GM23338 (cell line): ENCODE measurements around the gene C1orf210. TPM values are rescaled to one million over a fixed set of nuclear protein-coding genes. Genes with fewer than 3 reads are reported as not detected.

Source experiments
- ATAC-seq: fragments of 200-7000 bp; cut with Tn5 transposase; 3 replicates; pipeline ENCODE4 v1.9.1; 2020
- DNase-seq: peaks from one replicate; pipeline ENCODE4 v3.0.0-alpha.2; 2015; ENCODE audit warnings: low spot score
- H2AFZ ChIP-seq: fragments of 200-600 bp; sonication (generic); 2 replicates; pipeline ENCODE4 v1.8.0; 2016; ENCODE audit warnings: antibody characterized with exemption, mild to moderate bottlenecking, moderate library complexity
- H3F3A ChIP-seq: fragments of 200-600 bp; sonication (generic); replicated peaks from 2 replicates; pipeline ENCODE4 v1.8.0; 2017; ENCODE audit warnings: antibody characterized with exemption, mixed run types, low read depth
- H3K27ac ChIP-seq: fragments of 200-600 bp; sonication (generic); 2 replicates; pipeline ENCODE4 v1.6.1; 2016; ENCODE audit warnings: low read depth
- H3K27me3 ChIP-seq: fragments of 200-600 bp; sonication (generic); 2 replicates; pipeline ENCODE4 v1.8.0; 2016; ENCODE audit warnings: mild to moderate bottlenecking, mixed run types, moderate library complexity; ENCODE audit not compliant: insufficient read depth
- H3K36me3 ChIP-seq: fragments of 200-600 bp; sonication (generic); 2 replicates; pipeline ENCODE4 v1.8.0; 2016; ENCODE audit warnings: mild to moderate bottlenecking; ENCODE audit not compliant: insufficient read depth
- H3K4me1 ChIP-seq: fragments of 200-600 bp; sonication (generic); 2 replicates; pipeline ENCODE4 v1.8.0; 2016; ENCODE audit warnings: mild to moderate bottlenecking, moderate library complexity; ENCODE audit not compliant: insufficient read depth
- H3K4me2 ChIP-seq: fragments of 200-600 bp; sonication (generic); 2 replicates; pipeline ENCODE4 v1.7.1; 2017; ENCODE audit warnings: mixed run types
- H3K4me3 ChIP-seq: fragments of 200-600 bp; sonication (generic); 2 replicates; pipeline ENCODE4 v1.6.1; 2016; ENCODE audit warnings: mixed run types
- H3K79me2 ChIP-seq: fragments of 200-600 bp; sonication (generic); replicated peaks from 2 replicates; pipeline ENCODE4 v1.8.0; 2017; ENCODE audit warnings: mild to moderate bottlenecking; ENCODE audit not compliant: insufficient read depth
- H3K9me2 ChIP-seq: fragments of 200-600 bp; sonication (generic); 2 replicates; pipeline ENCODE4 v1.8.0; 2017; ENCODE audit not compliant: insufficient read depth
- H4K20me1 ChIP-seq: fragments of 200-600 bp; sonication (generic); replicated peaks from 2 replicates; pipeline ENCODE4 v1.8.0; 2017; ENCODE audit warnings: mild to moderate bottlenecking; ENCODE audit not compliant: insufficient read depth
- H3K27ac Mint-ChIP-seq: 2 replicates; pipeline ENCODE4 v1.8.0; 2020; ENCODE audit warnings: inconsistent platforms, mild to moderate bottlenecking, moderate library complexity, mixed read lengths
- H3K27me3 Mint-ChIP-seq: 3 replicates; pipeline ENCODE4 v1.8.0; 2022; ENCODE audit warnings: low read depth, mild to moderate bottlenecking, moderate library complexity, mixed read lengths, inconsistent platforms; ENCODE audit not compliant: insufficient read depth, poor library complexity
- H3K36me3 Mint-ChIP-seq: 3 replicates; pipeline ENCODE4 v1.8.0; 2021; ENCODE audit warnings: low read depth, mild to moderate bottlenecking, inconsistent platforms, moderate library complexity, mixed read lengths
- H3K4me1 Mint-ChIP-seq: 3 replicates; pipeline ENCODE4 v1.8.0; 2020; ENCODE audit warnings: mild to moderate bottlenecking, inconsistent platforms, mixed read lengths
- H3K4me3 Mint-ChIP-seq: 3 replicates; pipeline ENCODE4 v1.8.0; 2021; ENCODE audit warnings: moderate library complexity, mild to moderate bottlenecking, inconsistent platforms, mixed read lengths
- H3K9me3 Mint-ChIP-seq: 3 replicates; pipeline ENCODE4 v1.8.0; 2020; ENCODE audit warnings: moderate library complexity, mild to moderate bottlenecking, inconsistent platforms, mixed read lengths
- CREB1 ChIP-seq: fragments of 250-450 bp; sonication (Bioruptor Pico); IDR thresholded peaks from 2 replicates; pipeline ENCODE4 v1.5.0; 2020; ENCODE audit warnings: low read depth, mild to moderate bottlenecking, moderate library complexity
- EZH2 ChIP-seq: fragments of 200-600 bp; sonication (generic); IDR thresholded peaks from one replicate; pipeline ENCODE4 v1.8.0; 2017; ENCODE audit warnings: antibody characterized with exemption, mild to moderate bottlenecking, low read depth; ENCODE audit not compliant: unreplicated experiment
- EZH2phosphoT487 ChIP-seq: fragments of 200-600 bp; sonication (generic); IDR thresholded peaks from one replicate; pipeline ENCODE4 v1.8.1; 2018; ENCODE audit warnings: antibody characterized with exemption; ENCODE audit not compliant: unreplicated experiment
- JUNB ChIP-seq: IDR thresholded peaks from one replicate; pipeline ENCODE4 v1.6.1; 2016; ENCODE audit warnings: antibody characterized with exemption; ENCODE audit not compliant: unreplicated experiment
- NANOG ChIP-seq: IDR thresholded peaks from 2 replicates; pipeline ENCODE4 v1.6.1; 2016; ENCODE audit warnings: antibody characterized with exemption, borderline replicate concordance
- POLR2AphosphoS5 ChIP-seq: IDR thresholded peaks from 2 replicates; pipeline ENCODE4 v1.6.1; 2016; ENCODE audit warnings: antibody characterized with exemption, low read depth
- STAT1 ChIP-seq: IDR thresholded peaks from one replicate; pipeline ENCODE4 v1.6.1; 2016; ENCODE audit warnings: antibody characterized with exemption; ENCODE audit not compliant: unreplicated experiment
- ZNF114 ChIP-seq: fragments of 250-450 bp; sonication (Bioruptor Pico); IDR thresholded peaks from 2 replicates; pipeline ENCODE4 v1.5.0; 2020; ENCODE audit warnings: mild to moderate bottlenecking, moderate library complexity
- ZNF331 ChIP-seq: fragments of 250-450 bp; sonication (Bioruptor Pico); IDR thresholded peaks from 2 replicates; pipeline ENCODE4 v1.5.0; 2020; ENCODE audit warnings: low read depth, mild to moderate bottlenecking, moderate library complexity
- polyA plus RNA-seq: library from polyadenylated mRNA; unstranded; fragments of >200 nt; fragmentation: Nextera tagmentation; extraction: Ambion mirVana; gene quantifications from 2 replicates; pipeline ENCODE4 v1.2.1, GENCODE V29; 2016
- total RNA-seq: library from RNA; depleted of rRNA; stranded (reverse); fragments of >200 nt; shearing (Covaris generic); gene quantifications from 2 replicates; pipeline ENCODE4 v1.2.3, GENCODE V29; 2014
- TF ChIP-seq, protein P1 (sequence below): IDR thresholded peaks from one replicate; pipeline ENCODE4 v1.6.1; 2018; ENCODE audit warnings: antibody characterized with exemption; ENCODE audit not compliant: unreplicated experiment
- TF ChIP-seq, protein P2 (sequence below), 2 experiments: fragments of 200-600 bp in 1 of 2; sonication (generic) in 1 of 2; conservative IDR thresholded peaks; 2 replicates each; pipeline versions ENCODE4 v1.5.1 to v1.6.1; 2016 to 2017; ENCODE audit warnings: antibody characterized with exemption in 2 of 2, low read depth in 2 of 2, mild to moderate bottlenecking in 2 of 2, moderate library complexity in 1 of 2
- TF ChIP-seq, protein P3 (sequence below): IDR thresholded peaks from 2 replicates; pipeline ENCODE4 v1.6.1; 2016; ENCODE audit warnings: antibody characterized with exemption
- TF ChIP-seq, protein P4 (sequence below): fragments of 250-450 bp; sonication (Bioruptor Pico); IDR thresholded peaks from 2 replicates; pipeline ENCODE4 v1.5.0; 2020; ENCODE audit warnings: mild to moderate bottlenecking, moderate library complexity

C1orf210 gene
- total and polyA plus RNA-seq, 2 experiments from 2014 or later: 10.3 to 17.1 TPM

DNA sequence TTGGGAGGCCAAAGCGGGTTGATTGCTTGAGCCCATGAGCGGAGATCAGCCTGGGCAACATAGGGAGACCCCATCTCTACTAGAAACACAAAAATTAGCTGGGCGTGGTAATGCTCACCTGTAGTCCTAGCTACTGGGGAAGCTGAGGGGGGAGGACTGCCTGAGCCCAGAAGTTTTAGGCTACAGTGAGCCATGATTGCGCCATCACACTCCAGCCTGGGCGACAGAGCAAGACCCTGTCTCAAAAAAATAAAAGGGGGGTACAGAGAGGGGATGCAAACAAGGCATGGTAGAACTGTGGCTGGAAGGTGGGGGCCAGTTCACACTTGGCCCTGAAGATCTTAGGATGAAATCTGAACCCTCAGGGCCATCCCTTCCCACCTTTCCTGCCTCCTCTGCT, 1.2 kb upstream of the C1orf210 start:
- peaks cover 13% of the 10 kb centered on the region for H3K27me3 Mint-ChIP-seq
- Histone ChIP-seq H3K79me2 (no peaks in the 10 kb centered on the region), H3K9me2 (no peaks in the 10 kb centered on the region), H3K4me3 (no peak overlapping the region), H3K4me2 (no peak overlapping the region), H3K4me1 (peaks cover 10% of the 10 kb centered on the region), H3K27me3 (no peaks in the 10 kb centered on the region), H3K36me3 (no peaks in the 10 kb centered on the region), H2AFZ (0 out of 2 replicates have a peak overlapping the region, but pooled peaks have one; percentile 98), H4K20me1 (no peaks in the 10 kb centered on the region), H3F3A (no peaks in the 10 kb centered on the region), H3K27ac (no peak overlapping the region)
- no peak overlapping the region for H3K27ac Mint-ChIP-seq
- peak overlapping the region; percentile 77; the same call in 1 of the 3 replicates for H3K4me3 Mint-ChIP-seq
- no peaks in the 10 kb centered on the region for H3K9me3 Mint-ChIP-seq
- no peak for ATAC-seq
- H3K36me3 Mint-ChIP-seq: peaks cover 5% of the 10 kb centered on the region; the same call in 1 of the 3 replicates
- no peak for TF ChIP-seq ZNF331 (CRISPR knock-in tag)
- TF ChIP-seq, protein P1, sequence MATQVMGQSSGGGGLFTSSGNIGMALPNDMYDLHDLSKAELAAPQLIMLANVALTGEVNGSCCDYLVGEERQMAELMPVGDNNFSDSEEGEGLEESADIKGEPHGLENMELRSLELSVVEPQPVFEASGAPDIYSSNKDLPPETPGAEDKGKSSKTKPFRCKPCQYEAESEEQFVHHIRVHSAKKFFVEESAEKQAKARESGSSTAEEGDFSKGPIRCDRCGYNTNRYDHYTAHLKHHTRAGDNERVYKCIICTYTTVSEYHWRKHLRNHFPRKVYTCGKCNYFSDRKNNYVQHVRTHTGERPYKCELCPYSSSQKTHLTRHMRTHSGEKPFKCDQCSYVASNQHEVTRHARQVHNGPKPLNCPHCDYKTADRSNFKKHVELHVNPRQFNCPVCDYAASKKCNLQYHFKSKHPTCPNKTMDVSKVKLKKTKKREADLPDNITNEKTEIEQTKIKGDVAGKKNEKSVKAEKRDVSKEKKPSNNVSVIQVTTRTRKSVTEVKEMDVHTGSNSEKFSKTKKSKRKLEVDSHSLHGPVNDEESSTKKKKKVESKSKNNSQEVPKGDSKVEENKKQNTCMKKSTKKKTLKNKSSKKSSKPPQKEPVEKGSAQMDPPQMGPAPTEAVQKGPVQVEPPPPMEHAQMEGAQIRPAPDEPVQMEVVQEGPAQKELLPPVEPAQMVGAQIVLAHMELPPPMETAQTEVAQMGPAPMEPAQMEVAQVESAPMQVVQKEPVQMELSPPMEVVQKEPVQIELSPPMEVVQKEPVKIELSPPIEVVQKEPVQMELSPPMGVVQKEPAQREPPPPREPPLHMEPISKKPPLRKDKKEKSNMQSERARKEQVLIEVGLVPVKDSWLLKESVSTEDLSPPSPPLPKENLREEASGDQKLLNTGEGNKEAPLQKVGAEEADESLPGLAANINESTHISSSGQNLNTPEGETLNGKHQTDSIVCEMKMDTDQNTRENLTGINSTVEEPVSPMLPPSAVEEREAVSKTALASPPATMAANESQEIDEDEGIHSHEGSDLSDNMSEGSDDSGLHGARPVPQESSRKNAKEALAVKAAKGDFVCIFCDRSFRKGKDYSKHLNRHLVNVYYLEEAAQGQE: no peak
- TF ChIP-seq, protein P2, sequence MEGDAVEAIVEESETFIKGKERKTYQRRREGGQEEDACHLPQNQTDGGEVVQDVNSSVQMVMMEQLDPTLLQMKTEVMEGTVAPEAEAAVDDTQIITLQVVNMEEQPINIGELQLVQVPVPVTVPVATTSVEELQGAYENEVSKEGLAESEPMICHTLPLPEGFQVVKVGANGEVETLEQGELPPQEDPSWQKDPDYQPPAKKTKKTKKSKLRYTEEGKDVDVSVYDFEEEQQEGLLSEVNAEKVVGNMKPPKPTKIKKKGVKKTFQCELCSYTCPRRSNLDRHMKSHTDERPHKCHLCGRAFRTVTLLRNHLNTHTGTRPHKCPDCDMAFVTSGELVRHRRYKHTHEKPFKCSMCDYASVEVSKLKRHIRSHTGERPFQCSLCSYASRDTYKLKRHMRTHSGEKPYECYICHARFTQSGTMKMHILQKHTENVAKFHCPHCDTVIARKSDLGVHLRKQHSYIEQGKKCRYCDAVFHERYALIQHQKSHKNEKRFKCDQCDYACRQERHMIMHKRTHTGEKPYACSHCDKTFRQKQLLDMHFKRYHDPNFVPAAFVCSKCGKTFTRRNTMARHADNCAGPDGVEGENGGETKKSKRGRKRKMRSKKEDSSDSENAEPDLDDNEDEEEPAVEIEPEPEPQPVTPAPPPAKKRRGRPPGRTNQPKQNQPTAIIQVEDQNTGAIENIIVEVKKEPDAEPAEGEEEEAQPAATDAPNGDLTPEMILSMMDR (conservative IDR thresholded peaks at IDR 0.05; ENCODE audit: low read depth in 2 of 2): no peak
- no peak for TF ChIP-seq NANOG
- TF ChIP-seq EZH2: no peak
- TF ChIP-seq, protein P3, sequence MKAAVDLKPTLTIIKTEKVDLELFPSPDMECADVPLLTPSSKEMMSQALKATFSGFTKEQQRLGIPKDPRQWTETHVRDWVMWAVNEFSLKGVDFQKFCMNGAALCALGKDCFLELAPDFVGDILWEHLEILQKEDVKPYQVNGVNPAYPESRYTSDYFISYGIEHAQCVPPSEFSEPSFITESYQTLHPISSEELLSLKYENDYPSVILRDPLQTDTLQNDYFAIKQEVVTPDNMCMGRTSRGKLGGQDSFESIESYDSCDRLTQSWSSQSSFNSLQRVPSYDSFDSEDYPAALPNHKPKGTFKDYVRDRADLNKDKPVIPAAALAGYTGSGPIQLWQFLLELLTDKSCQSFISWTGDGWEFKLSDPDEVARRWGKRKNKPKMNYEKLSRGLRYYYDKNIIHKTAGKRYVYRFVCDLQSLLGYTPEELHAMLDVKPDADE: no peak
- no peak for TF ChIP-seq JUNB
- TF ChIP-seq ZNF114 (CRISPR knock-in tag): no peak
- no peak for TF ChIP-seq CREB1 (CRISPR knock-in tag)
- no peak for TF ChIP-seq POLR2AphosphoS5
- TF ChIP-seq STAT1: no peak
- TF ChIP-seq, protein P4, sequence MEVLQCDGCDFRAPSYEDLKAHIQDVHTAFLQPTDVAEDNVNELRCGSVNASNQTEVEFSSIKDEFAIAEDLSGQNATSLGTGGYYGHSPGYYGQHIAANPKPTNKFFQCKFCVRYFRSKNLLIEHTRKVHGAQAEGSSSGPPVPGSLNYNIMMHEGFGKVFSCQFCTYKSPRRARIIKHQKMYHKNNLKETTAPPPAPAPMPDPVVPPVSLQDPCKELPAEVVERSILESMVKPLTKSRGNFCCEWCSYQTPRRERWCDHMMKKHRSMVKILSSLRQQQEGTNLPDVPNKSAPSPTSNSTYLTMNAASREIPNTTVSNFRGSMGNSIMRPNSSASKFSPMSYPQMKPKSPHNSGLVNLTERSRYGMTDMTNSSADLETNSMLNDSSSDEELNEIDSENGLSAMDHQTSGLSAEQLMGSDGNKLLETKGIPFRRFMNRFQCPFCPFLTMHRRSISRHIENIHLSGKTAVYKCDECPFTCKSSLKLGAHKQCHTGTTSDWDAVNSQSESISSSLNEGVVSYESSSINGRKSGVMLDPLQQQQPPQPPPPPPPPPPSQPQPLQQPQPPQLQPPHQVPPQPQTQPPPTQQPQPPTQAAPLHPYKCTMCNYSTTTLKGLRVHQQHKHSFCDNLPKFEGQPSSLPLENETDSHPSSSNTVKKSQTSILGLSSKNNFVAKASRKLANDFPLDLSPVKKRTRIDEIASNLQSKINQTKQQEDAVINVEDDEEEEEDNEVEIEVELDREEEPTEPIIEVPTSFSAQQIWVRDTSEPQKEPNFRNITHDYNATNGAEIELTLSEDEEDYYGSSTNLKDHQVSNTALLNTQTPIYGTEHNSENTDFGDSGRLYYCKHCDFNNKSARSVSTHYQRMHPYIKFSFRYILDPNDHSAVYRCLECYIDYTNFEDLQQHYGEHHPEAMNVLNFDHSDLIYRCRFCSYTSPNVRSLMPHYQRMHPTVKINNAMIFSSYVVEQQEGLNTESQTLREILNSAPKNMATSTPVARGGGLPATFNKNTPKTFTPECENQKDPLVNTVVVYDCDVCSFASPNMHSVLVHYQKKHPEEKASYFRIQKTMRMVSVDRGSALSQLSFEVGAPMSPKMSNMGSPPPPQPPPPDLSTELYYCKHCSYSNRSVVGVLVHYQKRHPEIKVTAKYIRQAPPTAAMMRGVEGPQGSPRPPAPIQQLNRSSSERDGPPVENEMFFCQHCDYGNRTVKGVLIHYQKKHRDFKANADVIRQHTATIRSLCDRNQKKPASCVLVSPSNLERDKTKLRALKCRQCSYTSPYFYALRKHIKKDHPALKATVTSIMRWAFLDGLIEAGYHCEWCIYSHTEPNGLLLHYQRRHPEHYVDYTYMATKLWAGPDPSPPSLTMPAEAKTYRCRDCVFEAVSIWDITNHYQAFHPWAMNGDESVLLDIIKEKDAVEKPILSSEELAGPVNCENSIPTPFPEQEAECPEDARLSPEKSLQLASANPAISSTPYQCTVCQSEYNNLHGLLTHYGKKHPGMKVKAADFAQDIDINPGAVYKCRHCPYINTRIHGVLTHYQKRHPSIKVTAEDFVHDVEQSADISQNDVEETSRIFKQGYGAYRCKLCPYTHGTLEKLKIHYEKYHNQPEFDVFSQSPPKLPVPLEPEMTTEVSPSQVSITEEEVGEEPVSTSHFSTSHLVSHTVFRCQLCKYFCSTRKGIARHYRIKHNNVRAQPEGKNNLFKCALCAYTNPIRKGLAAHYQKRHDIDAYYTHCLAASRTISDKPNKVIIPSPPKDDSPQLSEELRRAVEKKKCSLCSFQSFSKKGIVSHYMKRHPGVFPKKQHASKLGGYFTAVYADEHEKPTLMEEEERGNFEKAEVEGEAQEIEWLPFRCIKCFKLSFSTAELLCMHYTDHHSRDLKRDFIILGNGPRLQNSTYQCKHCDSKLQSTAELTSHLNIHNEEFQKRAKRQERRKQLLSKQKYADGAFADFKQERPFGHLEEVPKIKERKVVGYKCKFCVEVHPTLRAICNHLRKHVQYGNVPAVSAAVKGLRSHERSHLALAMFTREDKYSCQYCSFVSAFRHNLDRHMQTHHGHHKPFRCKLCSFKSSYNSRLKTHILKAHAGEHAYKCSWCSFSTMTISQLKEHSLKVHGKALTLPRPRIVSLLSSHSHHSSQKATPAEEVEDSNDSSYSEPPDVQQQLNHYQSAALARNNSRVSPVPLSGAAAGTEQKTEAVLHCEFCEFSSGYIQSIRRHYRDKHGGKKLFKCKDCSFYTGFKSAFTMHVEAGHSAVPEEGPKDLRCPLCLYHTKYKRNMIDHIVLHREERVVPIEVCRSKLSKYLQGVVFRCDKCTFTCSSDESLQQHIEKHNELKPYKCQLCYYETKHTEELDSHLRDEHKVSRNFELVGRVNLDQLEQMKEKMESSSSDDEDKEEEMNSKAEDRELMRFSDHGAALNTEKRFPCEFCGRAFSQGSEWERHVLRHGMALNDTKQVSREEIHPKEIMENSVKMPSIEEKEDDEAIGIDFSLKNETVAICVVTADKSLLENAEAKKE (CRISPR knock-in tag): no peak
- TF ChIP-seq EZH2phosphoT487: no peak
- H3K4me1 Mint-ChIP-seq: peaks cover 27% of the 10 kb centered on the region
- no peak for DNase-seq
